HFFc6 (cell line): Measurements from ENCODE around the gene ZNF74. TPM values are rescaled to one million over a fixed set of nuclear protein-coding genes. Genes with fewer than 3 reads are reported as not detected.
"Not testable (repeated sequence)": the region's sequence is repeated elsewhere in the genome, so short reads cannot be mapped to it uniquely, and the experiment has no call there.

ENCODE experiments used
- DNase-seq: peaks from one replicate; pipeline ENCODE4 v3.0.0-alpha.2; 2018
- H3K27ac Mint-ChIP-seq: 2 replicates; pipeline ENCODE4 v1.8.0; 2020; ENCODE audit warnings: mild to moderate bottlenecking, mixed read lengths
- H3K27me3 Mint-ChIP-seq: 2 replicates; pipeline ENCODE4 v1.8.0; 2021; ENCODE audit warnings: mild to moderate bottlenecking, moderate library complexity, mixed read lengths; ENCODE audit not compliant: insufficient read depth
- H3K36me3 Mint-ChIP-seq: 2 replicates; pipeline ENCODE4 v1.8.0; 2021; ENCODE audit warnings: low read depth, mixed read lengths
- H3K4me1 Mint-ChIP-seq: 2 replicates; pipeline ENCODE4 v1.8.0; 2020; ENCODE audit warnings: low read depth, mixed read lengths
- H3K4me3 Mint-ChIP-seq: 2 replicates; pipeline ENCODE4 v1.8.0; 2020; ENCODE audit warnings: mild to moderate bottlenecking, moderate library complexity, mixed read lengths
- H3K9me3 Mint-ChIP-seq: 2 replicates; pipeline ENCODE4 v1.8.0; 2020; ENCODE audit warnings: mild to moderate bottlenecking, mixed read lengths
- total RNA-seq, 6 experiments: library from RNA; stranded (reverse); fragmentation: NEBNext Ultra II Directional; extraction: Animal tissue kit (Norgen Biotek cat#: 25700); gene quantifications; 2 replicates in 1 of 6; 3 replicates in 5 of 6; pipeline ENCODE4 v1.2.3, GENCODE V29; 2021
- TF ChIP-seq, protein P1 (sequence below): fragments of 200-600 bp; sonication (generic); IDR thresholded peaks from 2 replicates; pipeline ENCODE4 v1.5.0; 2021; ENCODE audit warnings: antibody characterized with exemption, mild to moderate bottlenecking

Gene ZNF74
- total RNA-seq, 6 experiments from 2014 or later: 5.1 to 8.1 (median 6.2) TPM

DNA sequence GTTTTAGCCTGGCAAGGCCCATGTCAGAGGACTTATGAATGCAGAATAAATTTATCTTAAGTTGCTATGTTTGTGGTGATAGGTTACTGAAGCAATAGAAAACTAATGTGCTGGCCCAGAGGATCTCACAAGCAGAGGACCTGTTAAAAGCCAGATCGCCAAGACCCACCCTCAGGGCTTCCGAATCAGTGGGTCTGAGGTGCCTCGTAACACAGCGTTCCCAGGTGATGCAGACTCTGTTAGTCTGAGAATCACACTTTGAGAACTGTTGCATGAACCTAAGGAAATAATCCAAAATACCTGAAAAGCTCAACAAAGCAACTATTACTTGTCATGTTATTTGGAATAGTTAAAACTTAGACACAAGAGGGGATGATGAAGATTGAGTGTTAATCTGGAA lies 50.4 kb downstream of the ZNF74 start:
- H3K9me3 Mint-ChIP-seq: no peaks in the 10 kb centered on the region
- no peak for DNase-seq
- H3K27me3 Mint-ChIP-seq: no peaks in the 10 kb centered on the region
- no peak overlapping the region for H3K27ac Mint-ChIP-seq
- H3K4me3 Mint-ChIP-seq: no peak overlapping the region
- TF ChIP-seq, protein P1, sequence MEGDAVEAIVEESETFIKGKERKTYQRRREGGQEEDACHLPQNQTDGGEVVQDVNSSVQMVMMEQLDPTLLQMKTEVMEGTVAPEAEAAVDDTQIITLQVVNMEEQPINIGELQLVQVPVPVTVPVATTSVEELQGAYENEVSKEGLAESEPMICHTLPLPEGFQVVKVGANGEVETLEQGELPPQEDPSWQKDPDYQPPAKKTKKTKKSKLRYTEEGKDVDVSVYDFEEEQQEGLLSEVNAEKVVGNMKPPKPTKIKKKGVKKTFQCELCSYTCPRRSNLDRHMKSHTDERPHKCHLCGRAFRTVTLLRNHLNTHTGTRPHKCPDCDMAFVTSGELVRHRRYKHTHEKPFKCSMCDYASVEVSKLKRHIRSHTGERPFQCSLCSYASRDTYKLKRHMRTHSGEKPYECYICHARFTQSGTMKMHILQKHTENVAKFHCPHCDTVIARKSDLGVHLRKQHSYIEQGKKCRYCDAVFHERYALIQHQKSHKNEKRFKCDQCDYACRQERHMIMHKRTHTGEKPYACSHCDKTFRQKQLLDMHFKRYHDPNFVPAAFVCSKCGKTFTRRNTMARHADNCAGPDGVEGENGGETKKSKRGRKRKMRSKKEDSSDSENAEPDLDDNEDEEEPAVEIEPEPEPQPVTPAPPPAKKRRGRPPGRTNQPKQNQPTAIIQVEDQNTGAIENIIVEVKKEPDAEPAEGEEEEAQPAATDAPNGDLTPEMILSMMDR: no peak
- peaks cover 7% of the 10 kb centered on the region; the same call in 1 of the 2 replicates for H3K36me3 Mint-ChIP-seq
- peaks cover 18% of the 10 kb centered on the region for H3K4me1 Mint-ChIP-seq

DNA sequence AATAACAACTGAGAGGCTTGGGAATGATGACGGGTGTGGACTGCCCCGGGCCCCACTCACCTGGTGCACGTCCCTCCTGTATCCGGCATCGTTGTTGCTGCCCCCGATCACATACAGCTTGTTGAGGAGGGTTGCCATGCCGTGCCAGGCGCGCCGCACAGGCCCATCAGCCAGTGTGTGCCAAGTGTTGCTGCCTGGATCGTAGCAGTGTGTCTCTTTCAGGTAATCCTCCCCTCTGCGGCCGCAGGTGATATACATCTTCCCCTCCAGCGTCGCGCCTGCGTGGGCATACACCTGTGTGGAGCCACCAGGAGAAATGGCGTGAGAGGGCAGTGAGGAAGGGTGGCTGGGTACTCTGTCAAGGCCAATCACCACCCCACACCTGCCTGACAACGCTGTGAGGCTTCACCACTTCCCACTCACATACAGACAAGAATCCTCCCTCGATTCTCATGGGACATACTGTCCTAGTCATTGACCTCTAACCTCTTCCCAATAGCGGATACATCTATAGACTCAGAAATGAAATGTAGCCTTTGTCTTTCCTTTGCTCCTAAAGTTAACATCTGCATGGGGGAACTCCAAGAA lies 52.5 kb downstream of the ZNF74 start:
- no peaks in the 10 kb centered on the region for H3K27me3 Mint-ChIP-seq
- H3K9me3 Mint-ChIP-seq: no peaks in the 10 kb centered on the region

DNA sequence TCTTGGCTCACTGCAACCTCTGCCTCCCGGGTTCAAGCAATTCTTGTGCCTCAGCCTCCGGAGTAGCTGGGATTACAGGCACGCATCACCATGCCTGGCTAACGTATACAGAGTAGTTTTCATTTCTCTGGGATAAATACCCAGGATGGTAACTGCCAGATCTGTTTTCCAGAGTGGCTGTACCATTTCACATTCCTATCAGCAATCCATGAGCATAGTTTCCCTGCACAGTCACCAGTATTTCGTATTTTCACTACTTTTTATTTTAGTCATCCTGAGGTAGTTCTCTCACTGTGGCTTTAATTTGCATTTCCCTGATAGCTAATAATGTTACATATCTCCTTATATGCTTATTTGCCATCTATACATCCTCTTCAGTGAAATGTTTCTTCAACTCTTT lies 54.7 kb downstream of the ZNF74 start:
- Mint-ChIP-seq H3K9me3 (no peaks in the 10 kb centered on the region), H3K36me3 (peaks cover 24% of the 10 kb centered on the region), H3K27me3 (no peaks in the 10 kb centered on the region), H3K4me1 (peaks cover 5% of the 10 kb centered on the region; the same call in 1 of the 2 replicates), H3K27ac (no peak overlapping the region), H3K4me3 (no peak overlapping the region)
- DNase-seq: no peak
- TF ChIP-seq, protein P1: no peak

More for the DNA sequence above, 52.5 kb downstream of the ZNF74 start:
- no peak for DNase-seq
- TF ChIP-seq, protein P1: no peak
- no peak overlapping the region for H3K4me3 Mint-ChIP-seq
- peaks cover 13% of the 10 kb centered on the region for H3K4me1 Mint-ChIP-seq
- no peak overlapping the region for H3K27ac Mint-ChIP-seq
- H3K36me3 Mint-ChIP-seq: peaks cover 22% of the 10 kb centered on the region

DNA sequence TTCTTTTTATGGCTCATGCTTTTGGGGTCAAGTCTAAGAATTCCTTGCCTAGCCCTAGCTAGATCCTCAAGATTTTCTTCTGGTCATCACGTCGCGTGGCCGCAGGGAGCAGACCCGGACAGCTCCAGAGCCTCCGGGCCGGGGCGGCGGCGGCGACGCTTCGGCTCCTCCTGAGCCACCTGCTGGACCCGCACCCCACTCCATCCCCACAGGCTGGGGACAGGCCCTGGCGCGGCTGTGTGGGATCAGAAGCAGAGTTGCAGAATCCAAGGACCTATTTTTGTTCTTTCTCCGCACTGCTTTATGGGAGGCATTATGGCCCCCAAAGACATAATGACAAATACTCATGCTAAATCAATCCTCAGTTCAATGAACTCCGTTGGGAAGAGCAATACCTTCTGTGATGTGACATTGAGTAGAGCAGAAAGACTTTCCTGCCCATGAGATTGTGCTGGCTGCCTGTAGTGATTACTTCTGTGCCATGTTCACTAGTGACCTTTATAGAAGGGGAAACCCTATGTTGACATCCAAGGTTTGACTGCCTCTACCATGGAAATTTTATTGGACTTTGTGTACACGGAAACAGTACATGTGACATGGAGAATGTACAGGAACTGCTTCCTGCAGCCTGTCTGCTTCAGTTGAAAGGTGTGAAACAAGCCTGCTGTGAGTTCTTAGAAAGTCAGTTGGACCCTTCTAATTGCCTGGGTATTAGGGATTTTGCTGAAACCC lies 56.0 kb downstream of the ZNF74 start:
- H3K4me3 Mint-ChIP-seq: no peak overlapping the region
- no peak overlapping the region for H3K27ac Mint-ChIP-seq
- H3K9me3 Mint-ChIP-seq: no peaks in the 10 kb centered on the region
- H3K4me1 Mint-ChIP-seq: peaks cover 5% of the 10 kb centered on the region; the same call in 1 of the 2 replicates
- H3K27me3 Mint-ChIP-seq: peaks cover 1% of the 10 kb centered on the region; the same call in 1 of the 2 replicates
- no peak for DNase-seq
- H3K36me3 Mint-ChIP-seq: peaks cover 24% of the 10 kb centered on the region
- TF ChIP-seq, protein P1: no peak

DNA sequence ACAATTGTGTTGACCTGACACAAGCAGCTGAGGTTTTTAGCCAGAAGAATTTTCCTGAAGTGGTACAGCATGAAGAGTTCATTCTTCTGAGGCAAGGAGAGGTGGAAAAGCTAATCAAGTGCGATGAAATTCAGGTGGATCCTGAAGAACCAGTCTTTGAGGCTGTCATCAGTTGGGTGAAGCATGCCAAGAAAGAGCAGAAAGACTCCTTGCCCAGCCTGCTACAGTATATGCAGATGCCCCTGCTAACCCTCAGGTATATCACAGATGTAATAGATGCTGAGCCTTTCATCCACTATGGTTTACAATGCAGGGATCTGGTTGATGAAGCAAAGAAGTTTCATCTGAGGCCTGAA lies 56.6 kb downstream of the ZNF74 start:
- H3K9me3 Mint-ChIP-seq: no peaks in the 10 kb centered on the region
- peaks cover 25% of the 10 kb centered on the region for H3K36me3 Mint-ChIP-seq

DNA sequence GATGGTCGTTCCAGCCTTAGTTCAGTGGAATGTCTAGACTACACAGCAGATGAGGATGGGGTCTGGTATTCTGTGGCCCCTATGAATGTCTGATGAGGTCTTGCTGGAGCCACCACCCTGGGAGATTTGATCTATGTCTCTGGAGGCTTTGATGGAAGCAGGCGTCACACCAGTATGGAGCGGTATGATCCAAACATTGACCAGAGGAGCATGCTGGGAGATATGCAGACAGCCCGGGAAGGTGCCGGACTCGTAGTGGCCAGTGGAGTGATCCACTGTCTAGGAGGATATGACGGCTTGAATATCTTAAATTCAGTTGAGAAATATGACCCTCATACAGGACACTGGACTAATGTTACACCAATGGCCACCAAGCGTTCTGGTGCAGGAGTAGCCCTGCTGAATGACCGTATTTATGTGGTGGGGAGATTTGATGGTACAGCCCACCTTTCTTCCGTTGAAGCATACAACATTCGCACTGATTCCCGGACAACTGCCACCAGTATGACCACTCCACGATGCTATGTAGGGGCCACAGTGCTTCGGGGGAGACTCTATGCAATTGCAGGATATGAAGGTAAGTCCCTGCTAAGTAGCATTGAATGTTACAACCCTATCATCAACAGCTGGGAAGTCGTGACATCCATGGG lies 57.3 kb downstream of the ZNF74 start:
- Mint-ChIP-seq H3K36me3 (peaks cover 31% of the 10 kb centered on the region), H3K4me1 (peaks cover 17% of the 10 kb centered on the region)
- not testable (repeated sequence) for H3K4me3 Mint-ChIP-seq, H3K27ac Mint-ChIP-seq, DNase-seq, H3K9me3 Mint-ChIP-seq, H3K27me3 Mint-ChIP-seq

More for the DNA sequence above, 56.6 kb downstream of the ZNF74 start:
- H3K27me3 Mint-ChIP-seq: peaks cover 1% of the 10 kb centered on the region; the same call in 1 of the 2 replicates
- H3K4me3 Mint-ChIP-seq: no peak overlapping the region
- TF ChIP-seq, protein P1: no peak
- no peak for DNase-seq
- no peak overlapping the region for H3K27ac Mint-ChIP-seq
- peaks cover 9% of the 10 kb centered on the region for H3K4me1 Mint-ChIP-seq
